Stomach (tissue), 9 donors: Measurements from ENCODE around the gene MRPS18A. TPM values are rescaled to one million over a fixed set of nuclear protein-coding genes. Genes with fewer than 3 reads are reported as not detected.

Experiments used
- DNase-seq, 2 donors: peaks; one replicate each; pipeline versions ENCODE4 v3.0.0 to v3.0.0-alpha.2; 2013 to 2019
- H3K27ac ChIP-seq, 5 donors: fragments of 200-600 bp in 4 of 5; sonication (generic) in 4 of 5; one replicate each; pipeline ENCODE4 v1.5.1; 2013 to 2019; ENCODE audit warnings: mild to moderate bottlenecking in 1 of 5, moderate library complexity in 1 of 5
- H3K27me3 ChIP-seq, 3 donors: fragments of 200-600 bp; sonication (generic); one replicate each; pipeline ENCODE4 v1.5.1; 2017 to 2019; ENCODE audit warnings: mixed run types in 1 of 3
- H3K36me3 ChIP-seq, 4 donors: fragments of 200-600 bp; sonication (generic); 1 replicate in 3 of 4; 2 replicates in 1 of 4; pipeline ENCODE4 v1.5.1; 2016 to 2019
- H3K4me1 ChIP-seq, 4 donors: fragments of 200-600 bp; sonication (generic); one replicate each; pipeline ENCODE4 v1.5.1; 2016 to 2019
- H3K4me3 ChIP-seq, 4 donors: fragments of 200-600 bp; sonication (generic) in 3 of 4; one replicate each; pipeline ENCODE4 v1.5.1; 2016 to 2019; ENCODE audit warnings: mild to moderate bottlenecking in 1 of 4
- H3K9me3 ChIP-seq, 4 donors: fragments of 200-600 bp; sonication (generic); one replicate each; pipeline ENCODE4 v1.5.1; 2016 to 2019
- CTCF ChIP-seq, 7 experiments: fragments of 450-650 bp in 4 of 7; fragments of 200-600 bp in 3 of 7; sonication (generic) in 3 of 7; IDR thresholded peaks; one replicate each; pipeline ENCODE4 v1.5.1; 2016 to 2019; ENCODE audit warnings: antibody characterized with exemption in 7 of 7, control low read depth in 2 of 7, mild to moderate bottlenecking in 1 of 7
- EP300 ChIP-seq: sonication (generic); formaldehyde crosslinking; IDR thresholded peaks from one replicate; pipeline ENCODE4 v1.6.1; 2017; ENCODE audit warnings: antibody characterized with exemption
- POLR2A ChIP-seq, 4 donors: fragments of 450-650 bp; IDR thresholded peaks; one replicate each; pipeline ENCODE4 v1.6.1; 2016; ENCODE audit warnings: antibody characterized with exemption in 4 of 4, control low read depth in 2 of 4, mild to moderate bottlenecking in 1 of 4, moderate library complexity in 1 of 4
- POLR2AphosphoS5 ChIP-seq, 3 donors: sonication (generic); formaldehyde crosslinking; IDR thresholded peaks; one replicate each; pipeline ENCODE4 v1.6.1; 2016; ENCODE audit warnings: antibody characterized with exemption in 3 of 3
- WGBS, 5 donors: extraction: QIAGEN DNeasy Blood & Tissue Kit in 3 of 5; methylation state at CpG; one replicate each; pipeline versions ENCODE4 v1.1.5 to v1.1.7; 2013 to 2018; 5-methylcytosine and 5-hydroxymethylcytosine counted together
- intact Hi-C: fragments of 100-400 bp; cut with DNase I; formaldehyde crosslinking; loops from one replicate; pipeline ENCODE4 v1.15.1; 2023; ENCODE audit warnings: low total_unique reads
- polyA plus RNA-seq, 3 donors: library from polyadenylated mRNA; stranded (reverse); fragments of 200-250 nt; gene quantifications; one replicate each; pipeline ENCODE4 v1.2.3, GENCODE V29; 2013
- total RNA-seq, 5 donors: library from RNA; depleted of rRNA; stranded (reverse); fragments of >200 nt; gene quantifications; one replicate each; pipeline versions ENCODE4 v1.1.0 to v1.2.3, GENCODE V29; 2014 to 2016
- donor health status: healthy with polysubstance abuse.
- donor health status: Bipolar disorder and iron deficiency.
- donor health status: healthy.

MRPS18A gene
- total and polyA plus RNA-seq, 8 donors: 1.7 to 111 (median 36.9) TPM

- Histone ChIP-seq H3K27me3 (peaks cover 0 to 7% (median 0%) of the 10 kb centered on the region in 3 donors), H3K27ac (peak overlapping the region in 2 of 5 donors; percentile 43 to 53), H3K36me3 (no peaks in the 10 kb centered on the region), H3K9me3 (no peaks in the 10 kb centered on the region), H3K4me1 (peaks cover 0 to 18% (median 15%) of the 10 kb centered on the region in 4 donors), H3K4me3 (no peak overlapping the region)
- intact Hi-C loops: no loop called here
- TF ChIP-seq POLR2A (IDR thresholded peaks at IDR 0.05): no peak
- TF ChIP-seq EP300: no peak
- TF ChIP-seq POLR2AphosphoS5 (IDR thresholded peaks at IDR 0.05): no peak
- no peak for TF ChIP-seq CTCF (IDR thresholded peaks at IDR 0.05)
- no peak for DNase-seq
- 89 to 96% (median 94%) methylated on average over 8 of the region's 8 CpGs for WGBS, 5 donors
These were observed 29.8 kb upstream of the MRPS18A start for GRCh38 chr6:43717389-43717788.

GRCh38 chr6:43716099-43716498 lies 28.5 kb upstream of the MRPS18A start:
- peak in 1 of 2 donors; percentile 90 for DNase-seq
- no peak overlapping the region for H3K4me3 ChIP-seq
- intact Hi-C loops: no loop called here
- peaks cover 0 to 18% (median 15%) of the 10 kb centered on the region in 4 donors for H3K4me1 ChIP-seq
- 42 to 82% (median 60%) methylated on average over 3 to 9 of the region's 9 CpGs for WGBS, 5 donors
- peak overlapping the region in 2 of 5 donors; percentile 13 to 53 for H3K27ac ChIP-seq
- no peaks in the 10 kb centered on the region for H3K36me3 ChIP-seq
- peaks cover 0 to 7% (median 0%) of the 10 kb centered on the region in 3 donors for H3K27me3 ChIP-seq
- no peak for TF ChIP-seq EP300
- no peak for TF ChIP-seq POLR2A (IDR thresholded peaks at IDR 0.05)
- no peak for TF ChIP-seq POLR2AphosphoS5 (IDR thresholded peaks at IDR 0.05)
- no peak for TF ChIP-seq CTCF (IDR thresholded peaks at IDR 0.05)
- no peaks in the 10 kb centered on the region for H3K9me3 ChIP-seq

- no peaks in the 10 kb centered on the region for H3K36me3 ChIP-seq
- no peak for DNase-seq
- peak overlapping the region in 1 of 5 donors; percentile 53 for H3K27ac ChIP-seq
- 66 to 81% (median 76%) methylated on average over 5 of the region's 5 CpGs for WGBS, 5 donors
- peaks cover 0 to 18% (median 15%) of the 10 kb centered on the region in 4 donors for H3K4me1 ChIP-seq
- no peak overlapping the region for H3K4me3 ChIP-seq
- intact Hi-C loops: no loop called here
- H3K27me3 ChIP-seq: peaks cover 0 to 7% (median 0%) of the 10 kb centered on the region in 3 donors
- no peaks in the 10 kb centered on the region for H3K9me3 ChIP-seq
- TF ChIP-seq POLR2AphosphoS5 (IDR thresholded peaks at IDR 0.05) (no peak), POLR2A (IDR thresholded peaks at IDR 0.05) (no peak), CTCF (IDR thresholded peaks at IDR 0.05) (no peak), EP300 (no peak)
These were observed 27.6 kb upstream of the MRPS18A start for GRCh38 chr6:43715056-43715788.

- no peak overlapping the region for H3K4me3 ChIP-seq
- peak overlapping the region in 2 of 5 donors; percentile 1 to 53 for H3K27ac ChIP-seq
- H3K36me3 ChIP-seq: no peaks in the 10 kb centered on the region
- WGBS, 5 donors: 55 to 71% (median 69%) methylated on average over 6 to 9 of the region's 9 CpGs
- H3K27me3 ChIP-seq: peaks cover 0 to 5% (median 0%) of the 10 kb centered on the region in 3 donors
- H3K9me3 ChIP-seq: no peaks in the 10 kb centered on the region
- intact Hi-C loops: no loop called here
- TF ChIP-seq EP300: no peak
- no peak for TF ChIP-seq POLR2A (IDR thresholded peaks at IDR 0.05)
- no peak for TF ChIP-seq POLR2AphosphoS5 (IDR thresholded peaks at IDR 0.05)
- no peak for TF ChIP-seq CTCF (IDR thresholded peaks at IDR 0.05)
- peaks cover 4 to 23% (median 22%) of the 10 kb centered on the region in 4 donors for H3K4me1 ChIP-seq
- DNase-seq: peak in 1 of 2 donors; percentile 81
These were observed 26.9 kb upstream of the MRPS18A start for GRCh38 chr6:43714311-43715055.
